Loucy (cell line): ENCODE data around the gene ROS1.

Experiments
- H2AFZ ChIP-seq: fragments of 200-600 bp; sonication (generic); 2 replicates; pipeline ENCODE4 v1.6.0; 2016; ENCODE audit warnings: antibody characterized with exemption, mild to moderate bottlenecking, low read length, moderate library complexity
- H3F3A ChIP-seq: fragments of 200-600 bp; 2 replicates; pipeline ENCODE4 v1.6.0; 2016; ENCODE audit warnings: antibody characterized with exemption, low read depth, mild to moderate bottlenecking
- H3K27me3 ChIP-seq: fragments of 200-600 bp; sonication (generic); 2 replicates; pipeline ENCODE4 v1.6.1; 2014; ENCODE audit warnings: low read length, mild to moderate bottlenecking; ENCODE audit not compliant: insufficient read depth, poor library complexity, severe bottlenecking
- H3K36me3 ChIP-seq: fragments of 200-600 bp; sonication (generic); 2 replicates; pipeline ENCODE4 v1.6.1; 2016; ENCODE audit warnings: low read length; ENCODE audit not compliant: insufficient read depth
- H3K4me1 ChIP-seq: fragments of 200-600 bp; sonication (generic); 2 replicates; pipeline ENCODE4 v1.5.1; 2014; ENCODE audit warnings: low read length, mild to moderate bottlenecking; ENCODE audit not compliant: insufficient read depth, poor library complexity, severe bottlenecking
- H3K4me2 ChIP-seq: fragments of 200-600 bp; sonication (generic); 2 replicates; pipeline ENCODE4 v1.6.0; 2014; ENCODE audit warnings: antibody characterized with exemption, low read length, low read depth, mild to moderate bottlenecking; ENCODE audit not compliant: poor library complexity, severe bottlenecking
- H3K4me3 ChIP-seq: fragments of 200-600 bp; sonication (generic); 2 replicates; pipeline ENCODE4 v1.5.1; 2014; ENCODE audit warnings: low read length, mild to moderate bottlenecking, mixed read lengths; ENCODE audit not compliant: poor library complexity, severe bottlenecking
- H3K79me2 ChIP-seq: fragments of 200-600 bp; sonication (generic); 2 replicates; pipeline ENCODE4 v1.6.1; 2014; ENCODE audit warnings: low read length; ENCODE audit not compliant: insufficient read depth
- H3K9ac ChIP-seq: fragments of 200-600 bp; sonication (generic); 2 replicates; pipeline ENCODE4 v1.6.0; 2014; ENCODE audit warnings: mild to moderate bottlenecking, low read depth, low read length, moderate library complexity; ENCODE audit not compliant: poor library complexity, severe bottlenecking
- H3K9me2 ChIP-seq: fragments of 200-600 bp; sonication (generic); replicated peaks from 2 replicates; pipeline ENCODE4 v1.6.1; 2016; ENCODE audit warnings: low read depth, low read length, mixed read lengths
- H3K9me3 ChIP-seq: fragments of 200-600 bp; sonication (generic); 2 replicates; pipeline ENCODE4 v1.6.1; 2014; ENCODE audit warnings: mild to moderate bottlenecking, antibody characterized with exemption, low read length, low read depth; ENCODE audit not compliant: insufficient read depth
- H4K20me1 ChIP-seq: fragments of 200-600 bp; sonication (generic); 2 replicates; pipeline ENCODE4 v1.6.0; 2014; ENCODE audit warnings: antibody characterized with exemption, low read length, mild to moderate bottlenecking; ENCODE audit not compliant: insufficient read depth, poor library complexity, severe bottlenecking
- EZH2phosphoT487 ChIP-seq: fragments of 200-600 bp; IDR thresholded peaks from 2 replicates; pipeline ENCODE4 v1.6.1; 2018; ENCODE audit warnings: antibody characterized with exemption, mild to moderate bottlenecking, moderate library complexity, borderline replicate concordance
- TF ChIP-seq, protein P1 (sequence below): fragments of 200-600 bp; sonication (generic); conservative IDR thresholded peaks from 2 replicates; pipeline ENCODE4 v1.5.1; 2014; ENCODE audit warnings: mild to moderate bottlenecking, antibody characterized with exemption, low read length

The ROS1 gene

GRCh38 chr6:117344444-117345291 is 81.1 kb downstream of the ROS1 start:
- no peak overlapping the region for H2AFZ ChIP-seq
- TF ChIP-seq, protein P1, sequence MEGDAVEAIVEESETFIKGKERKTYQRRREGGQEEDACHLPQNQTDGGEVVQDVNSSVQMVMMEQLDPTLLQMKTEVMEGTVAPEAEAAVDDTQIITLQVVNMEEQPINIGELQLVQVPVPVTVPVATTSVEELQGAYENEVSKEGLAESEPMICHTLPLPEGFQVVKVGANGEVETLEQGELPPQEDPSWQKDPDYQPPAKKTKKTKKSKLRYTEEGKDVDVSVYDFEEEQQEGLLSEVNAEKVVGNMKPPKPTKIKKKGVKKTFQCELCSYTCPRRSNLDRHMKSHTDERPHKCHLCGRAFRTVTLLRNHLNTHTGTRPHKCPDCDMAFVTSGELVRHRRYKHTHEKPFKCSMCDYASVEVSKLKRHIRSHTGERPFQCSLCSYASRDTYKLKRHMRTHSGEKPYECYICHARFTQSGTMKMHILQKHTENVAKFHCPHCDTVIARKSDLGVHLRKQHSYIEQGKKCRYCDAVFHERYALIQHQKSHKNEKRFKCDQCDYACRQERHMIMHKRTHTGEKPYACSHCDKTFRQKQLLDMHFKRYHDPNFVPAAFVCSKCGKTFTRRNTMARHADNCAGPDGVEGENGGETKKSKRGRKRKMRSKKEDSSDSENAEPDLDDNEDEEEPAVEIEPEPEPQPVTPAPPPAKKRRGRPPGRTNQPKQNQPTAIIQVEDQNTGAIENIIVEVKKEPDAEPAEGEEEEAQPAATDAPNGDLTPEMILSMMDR, result no peak
- no peak for TF ChIP-seq EZH2phosphoT487
- no peak overlapping the region for H3K9ac ChIP-seq
- H3K4me1 ChIP-seq, result no peaks in the 10 kb centered on the region
- H3K36me3 ChIP-seq, result no peaks in the 10 kb centered on the region
- H4K20me1 ChIP-seq, result no peaks in the 10 kb centered on the region
- H3K4me3 ChIP-seq, result no peak overlapping the region
- no peak overlapping the region for H3K4me2 ChIP-seq
- no peaks in the 10 kb centered on the region for H3K79me2 ChIP-seq
- no peaks in the 10 kb centered on the region for H3K9me3 ChIP-seq
- no peaks in the 10 kb centered on the region for H3F3A ChIP-seq
- H3K27me3 ChIP-seq, result no peaks in the 10 kb centered on the region
- H3K9me2 ChIP-seq, result no peaks in the 10 kb centered on the region

- H3K4me1 ChIP-seq, result no peaks in the 10 kb centered on the region
- no peaks in the 10 kb centered on the region for H3K27me3 ChIP-seq
- no peaks in the 10 kb centered on the region for H3K9me2 ChIP-seq
- H3K9me3 ChIP-seq, result no peaks in the 10 kb centered on the region
- no peak overlapping the region for H3K4me3 ChIP-seq
- H4K20me1 ChIP-seq, result no peaks in the 10 kb centered on the region
- no peaks in the 10 kb centered on the region for H3K36me3 ChIP-seq
- H2AFZ ChIP-seq, result no peak overlapping the region
- no peaks in the 10 kb centered on the region for H3F3A ChIP-seq
- no peaks in the 10 kb centered on the region for H3K79me2 ChIP-seq
- TF ChIP-seq EZH2phosphoT487, result no peak
- TF ChIP-seq, protein P1, result no peak
- no peak overlapping the region for H3K4me2 ChIP-seq
- H3K9ac ChIP-seq, result no peak overlapping the region
These were observed 87.2 kb downstream of the ROS1 start for GRCh38 chr6:117338567-117338966.

DNA sequence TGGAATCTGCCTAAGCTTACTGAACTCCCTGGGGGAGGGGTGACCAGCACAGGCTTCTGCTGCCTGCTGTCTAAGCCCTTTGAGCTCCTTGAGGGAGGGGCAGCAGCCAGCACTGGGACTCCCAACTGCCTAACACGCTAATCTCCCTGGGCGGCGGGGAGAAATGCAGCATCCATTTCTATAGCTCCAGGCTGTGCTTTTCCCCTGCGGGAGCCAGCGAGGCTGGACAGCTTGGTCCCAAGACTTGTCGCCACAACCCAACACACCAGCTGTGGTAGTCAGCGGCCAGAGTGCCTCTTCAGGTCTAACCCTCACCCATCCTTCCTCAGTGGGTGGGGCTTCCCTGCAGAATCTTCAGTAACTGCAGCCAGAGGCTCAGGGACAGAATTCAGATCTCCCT is 95.8 kb downstream of the ROS1 start:
- Histone ChIP-seq H3K9me2 (no peaks in the 10 kb centered on the region), H4K20me1 (no peaks in the 10 kb centered on the region), H3K9ac (no peak overlapping the region), H3K79me2 (no peaks in the 10 kb centered on the region), H3F3A (no peaks in the 10 kb centered on the region), H3K4me3 (no peak overlapping the region), H3K27me3 (no peaks in the 10 kb centered on the region), H3K4me2 (no peak overlapping the region), H3K9me3 (no peaks in the 10 kb centered on the region), H2AFZ (no peak overlapping the region), H3K36me3 (no peaks in the 10 kb centered on the region), H3K4me1 (no peaks in the 10 kb centered on the region)
- TF ChIP-seq, protein P1, result no peak
- no peak for TF ChIP-seq EZH2phosphoT487
